Caco-2 (cell line): ENCODE data around the gene GALNT11. TPM values are rescaled to one million over a fixed set of nuclear protein-coding genes. Genes with fewer than 3 reads are reported as not detected.

Experiments
- BruUV-seq: library from RNA; stranded (reverse); fragments of 400-500 nt; replicated peaks from 2 replicates; lab custom pipeline; 2021; lab: Mats Ljungman, UMichigan
- CTCF ChIA-PET: fragments of 300-600 bp; sonication (Branson Sonifier 250); formaldehyde crosslinking; loops from one replicate; lab custom pipeline; 2022; ENCODE audit warnings: antibody characterized with exemption; lab: Charles Lee
- POLR2A ChIA-PET: fragments of 300-600 bp; sonication (Branson Sonifier 250); formaldehyde crosslinking; loops from one replicate; lab custom pipeline; 2022; ENCODE audit warnings: antibody characterized with exemption; lab: Charles Lee
- DNase-seq, 2 experiments: peaks; one replicate each; pipeline versions ENCODE4 v3.0.0 to v3.0.0-alpha.2; 2020 to 2022
- H3K27me3 ChIP-seq: replicated peaks from 2 replicates; pipeline ENCODE4 v1.6.0; 2011; ENCODE audit warnings: low read length; ENCODE audit not compliant: control insufficient read depth, insufficient read depth
- H3K36me3 ChIP-seq: 2 replicates; pipeline ENCODE4 v1.5.1; 2011; ENCODE audit warnings: low read length; ENCODE audit not compliant: control insufficient read depth, insufficient read depth
- H3K4me1 ChIP-seq: fragments of 250-450 bp; sonication (Bioruptor Pico); 2 replicates; pipeline ENCODE4 v1.5.1; 2020; ENCODE audit warnings: mild to moderate bottlenecking
- H3K4me3 ChIP-seq: 2 replicates; pipeline ENCODE4 v1.5.1; 2011; ENCODE audit warnings: low read depth, mild to moderate bottlenecking, control low read depth, low read length
- H3K9me3 ChIP-seq: fragments of 250-450 bp; sonication (Bioruptor Pico); 2 replicates; pipeline ENCODE4 v1.5.1; 2020; ENCODE audit warnings: mild to moderate bottlenecking, moderate library complexity
- H3K27ac Mint-ChIP-seq: one replicate; pipeline ENCODE4 v1.8.0; 2022; ENCODE audit warnings: mixed read lengths; ENCODE audit not compliant: unreplicated experiment
- H3K27me3 Mint-ChIP-seq: one replicate; pipeline ENCODE4 v1.8.0; 2022; ENCODE audit warnings: mixed read lengths; ENCODE audit not compliant: insufficient read depth, unreplicated experiment
- H3K36me3 Mint-ChIP-seq: one replicate; pipeline ENCODE4 v1.8.0; 2022; ENCODE audit warnings: mild to moderate bottlenecking, mixed read lengths; ENCODE audit not compliant: insufficient read depth, unreplicated experiment
- H3K4me1 Mint-ChIP-seq: one replicate; pipeline ENCODE4 v1.8.0; 2022; ENCODE audit warnings: low read depth, mixed read lengths; ENCODE audit not compliant: unreplicated experiment
- H3K4me3 Mint-ChIP-seq: one replicate; pipeline ENCODE4 v1.8.0; 2022; ENCODE audit warnings: mild to moderate bottlenecking, moderate library complexity, mixed read lengths; ENCODE audit not compliant: unreplicated experiment
- H3K9me3 Mint-ChIP-seq: one replicate; pipeline ENCODE4 v1.8.0; 2022; ENCODE audit warnings: mixed read lengths; ENCODE audit not compliant: unreplicated experiment
- intact Hi-C: fragments of 100-400 bp; cut with micrococcal nuclease; formaldehyde crosslinking; loops from one replicate; pipeline ENCODE4 v1.10.0; 2022; ENCODE audit not compliant: unreplicated experiment
- total RNA-seq: library from RNA; stranded (reverse); gene quantifications from 2 replicates; pipeline ENCODE4 v1.2.3, GENCODE V29; 2022
- TF ChIP-seq, protein P1 (sequence below), 2 experiments: fragments of 200-600 bp in 1 of 2; IDR thresholded peaks; 1 replicate in 1 of 2; 2 replicates in 1 of 2; pipeline versions ENCODE4 v1.5.1 to v1.8.0; 2011 to 2022; ENCODE audit warnings: antibody characterized with exemption in 1 of 2, control low read depth in 1 of 2, inconsistent platforms in 1 of 2, low read depth in 1 of 2, low read length in 1 of 2, mild to moderate bottlenecking in 1 of 2, moderate library complexity in 1 of 2; ENCODE audit not compliant: insufficient read depth in 1 of 2, severe bottlenecking in 1 of 2, unreplicated experiment in 1 of 2

Gene GALNT11
- total RNA-seq, 1 experiment from 2014 or later = 34.9 TPM

DNA sequence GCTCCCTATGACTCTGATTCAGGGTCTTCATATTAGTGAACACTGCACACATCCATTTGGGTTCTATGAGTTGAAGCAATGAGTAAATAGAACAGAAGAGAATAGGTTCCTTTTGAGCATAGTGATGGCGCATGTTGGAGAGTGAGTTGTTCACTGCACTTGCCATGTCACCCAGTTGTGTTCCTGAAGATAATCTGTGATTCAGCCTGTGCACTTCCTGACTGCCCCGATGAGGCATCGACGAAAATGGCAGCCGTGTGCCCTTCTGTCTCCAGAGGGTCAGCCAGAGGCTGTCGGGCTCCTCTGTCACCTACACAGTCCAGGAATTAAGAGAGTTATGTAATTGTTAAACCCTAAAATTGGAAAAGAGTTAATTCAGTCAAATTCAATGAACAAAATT is 94.7 kb downstream of the GALNT11 start:
- TF ChIP-seq, protein P1, sequence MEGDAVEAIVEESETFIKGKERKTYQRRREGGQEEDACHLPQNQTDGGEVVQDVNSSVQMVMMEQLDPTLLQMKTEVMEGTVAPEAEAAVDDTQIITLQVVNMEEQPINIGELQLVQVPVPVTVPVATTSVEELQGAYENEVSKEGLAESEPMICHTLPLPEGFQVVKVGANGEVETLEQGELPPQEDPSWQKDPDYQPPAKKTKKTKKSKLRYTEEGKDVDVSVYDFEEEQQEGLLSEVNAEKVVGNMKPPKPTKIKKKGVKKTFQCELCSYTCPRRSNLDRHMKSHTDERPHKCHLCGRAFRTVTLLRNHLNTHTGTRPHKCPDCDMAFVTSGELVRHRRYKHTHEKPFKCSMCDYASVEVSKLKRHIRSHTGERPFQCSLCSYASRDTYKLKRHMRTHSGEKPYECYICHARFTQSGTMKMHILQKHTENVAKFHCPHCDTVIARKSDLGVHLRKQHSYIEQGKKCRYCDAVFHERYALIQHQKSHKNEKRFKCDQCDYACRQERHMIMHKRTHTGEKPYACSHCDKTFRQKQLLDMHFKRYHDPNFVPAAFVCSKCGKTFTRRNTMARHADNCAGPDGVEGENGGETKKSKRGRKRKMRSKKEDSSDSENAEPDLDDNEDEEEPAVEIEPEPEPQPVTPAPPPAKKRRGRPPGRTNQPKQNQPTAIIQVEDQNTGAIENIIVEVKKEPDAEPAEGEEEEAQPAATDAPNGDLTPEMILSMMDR (IDR thresholded peaks at IDR 0.05; ENCODE audit: insufficient read depth in 1 of 2, low read depth in 1 of 2, low read length in 1 of 2, severe bottlenecking in 1 of 2, unreplicated experiment in 1 of 2) = no peak
- Mint-ChIP-seq H3K4me3 (no peak overlapping the region), H3K27ac (no peak overlapping the region), H3K36me3 (peaks cover 84% of the 10 kb centered on the region), H3K9me3 (peaks cover 14% of the 10 kb centered on the region), H3K4me1 (no peaks in the 10 kb centered on the region), H3K27me3 (no peaks in the 10 kb centered on the region)
- ChIA-PET CTCF (no interaction called here), POLR2A (no interaction called here)
- H3K36me3 ChIP-seq = peaks cover 1% of the 10 kb centered on the region
- DNase-seq = no peak
- no peaks in the 10 kb centered on the region for H3K4me1 ChIP-seq
- no peaks in the 10 kb centered on the region for H3K27me3 ChIP-seq
- no peak overlapping the region for H3K4me3 ChIP-seq
- no TSS peak for BruUV-seq
- intact Hi-C loops = no loop called here
- peaks cover 6% of the 10 kb centered on the region; the same call in 1 of the 2 replicates for H3K9me3 ChIP-seq

DNA sequence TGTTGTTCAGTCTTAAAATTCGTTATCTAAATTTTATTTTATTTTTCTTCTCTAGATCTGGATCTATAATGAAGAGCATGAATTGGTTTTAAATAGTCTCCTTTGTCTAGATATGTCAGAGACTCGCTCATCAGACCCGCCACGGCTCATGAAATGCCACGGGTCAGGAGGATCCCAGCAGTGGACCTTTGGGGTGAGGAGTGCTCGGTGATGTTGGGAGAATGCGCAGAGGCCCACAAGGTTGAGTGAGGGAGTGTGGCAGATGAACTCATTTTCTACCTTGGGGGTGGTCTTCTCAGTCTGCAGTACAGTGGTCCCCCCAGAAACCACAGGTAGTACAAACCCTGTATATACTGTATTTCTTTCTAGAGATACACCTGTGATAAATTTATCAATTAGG is 95.3 kb downstream of the GALNT11 start:
- no peaks in the 10 kb centered on the region for H3K4me1 Mint-ChIP-seq
- H3K9me3 Mint-ChIP-seq = peaks cover 18% of the 10 kb centered on the region
- H3K4me1 ChIP-seq = no peaks in the 10 kb centered on the region
- no peak overlapping the region for H3K27ac Mint-ChIP-seq
- no TSS peak for BruUV-seq
- ChIA-PET CTCF (no interaction called here), POLR2A (no interaction called here)
- no peak for DNase-seq
- H3K4me3 Mint-ChIP-seq = no peak overlapping the region
- peaks cover 83% of the 10 kb centered on the region for H3K36me3 Mint-ChIP-seq
- H3K27me3 ChIP-seq = no peaks in the 10 kb centered on the region
- no peaks in the 10 kb centered on the region for H3K27me3 Mint-ChIP-seq
- TF ChIP-seq, protein P1 (IDR thresholded peaks at IDR 0.05; ENCODE audit: insufficient read depth in 1 of 2, low read depth in 1 of 2, low read length in 1 of 2, severe bottlenecking in 1 of 2, unreplicated experiment in 1 of 2) = no peak
- H3K9me3 ChIP-seq = peaks cover 6% of the 10 kb centered on the region; the same call in 1 of the 2 replicates
- H3K36me3 ChIP-seq = peaks cover 1% of the 10 kb centered on the region
- intact Hi-C loops = no loop called here
- H3K4me3 ChIP-seq = no peak overlapping the region

DNA sequence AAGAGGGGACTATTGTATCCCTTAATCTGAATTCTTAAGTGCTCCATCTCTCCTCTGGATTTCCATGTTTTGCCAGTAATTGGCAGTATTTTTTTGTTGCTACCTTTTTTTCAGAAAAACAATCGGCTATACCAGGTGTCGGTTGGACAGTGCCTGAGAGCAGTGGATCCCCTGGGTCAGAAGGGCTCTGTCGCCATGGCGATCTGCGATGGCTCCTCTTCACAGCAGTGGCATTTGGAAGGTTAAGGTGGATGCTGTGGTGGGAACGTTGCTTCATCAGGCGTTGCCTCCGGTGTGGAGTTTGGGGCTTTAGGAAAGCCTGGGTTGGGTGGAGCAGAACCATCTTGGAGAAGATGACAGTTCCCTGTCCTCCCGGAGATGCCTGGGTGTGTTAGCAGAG is 96.0 kb downstream of the GALNT11 start:
- Mint-ChIP-seq H3K4me1 (no peaks in the 10 kb centered on the region), H3K36me3 (peaks cover 79% of the 10 kb centered on the region), H3K4me3 (no peak overlapping the region), H3K27me3 (no peaks in the 10 kb centered on the region), H3K9me3 (peaks cover 18% of the 10 kb centered on the region), H3K27ac (no peak overlapping the region)
- Histone ChIP-seq H3K27me3 (no peaks in the 10 kb centered on the region), H3K36me3 (peaks cover 1% of the 10 kb centered on the region), H3K4me3 (no peak overlapping the region), H3K4me1 (no peaks in the 10 kb centered on the region), H3K9me3 (peaks cover 6% of the 10 kb centered on the region; the same call in 1 of the 2 replicates)
- intact Hi-C loops = no loop called here
- no TSS peak for BruUV-seq
- ChIA-PET CTCF (no interaction called here), POLR2A (no interaction called here)
- DNase-seq = no peak
- TF ChIP-seq, protein P1 (IDR thresholded peaks at IDR 0.05; ENCODE audit: insufficient read depth in 1 of 2, low read depth in 1 of 2, low read length in 1 of 2, severe bottlenecking in 1 of 2, unreplicated experiment in 1 of 2) = no peak
